ENCODE data around the gene NUTF2.
A peak's percentile ranks its signal among the peaks of the same experiment; 100 is the strongest.

Gene NUTF2

GRCh38 chr16:67885545-67885944 lies 38.8 kb downstream of the NUTF2 start:
- DNase-seq (ENCODE audit: extremely low read depth, low read depth): no peak
- no peak for TF ChIP-seq CTCF (IDR thresholded peaks at IDR 0.05; ENCODE audit: low read depth, low read length)

- no peak for TF ChIP-seq CTCF (IDR thresholded peaks at IDR 0.05; ENCODE audit: low read depth, low read length)
- DNase-seq (ENCODE audit: extremely low read depth, low read depth): no peak
Observed at GRCh38 chr16:67885976-67886375, 39.2 kb downstream of the NUTF2 start.

- no peak for DNase-seq (ENCODE audit: extremely low read depth, low read depth)
- TF ChIP-seq CTCF (IDR thresholded peaks at IDR 0.05; ENCODE audit: low read depth, low read length): no peak
Observed at GRCh38 chr16:67886387-67886786, 39.7 kb downstream of the NUTF2 start.

- TF ChIP-seq CTCF (IDR thresholded peaks at IDR 0.05; ENCODE audit: low read depth, low read length): no peak
- no peak for DNase-seq (ENCODE audit: extremely low read depth, low read depth)
Observed at GRCh38 chr16:67888331-67888730, 41.6 kb downstream of the NUTF2 start.

- no peak for DNase-seq (ENCODE audit: extremely low read depth, low read depth)
- no peak for TF ChIP-seq CTCF (IDR thresholded peaks at IDR 0.05; ENCODE audit: low read depth, low read length)
Observed at GRCh38 chr16:67892375-67892774, 45.6 kb downstream of the NUTF2 start.

- peak; percentile 75 for DNase-seq (ENCODE audit: extremely low read depth, low read depth)
Observed at GRCh38 chr16:67892899-67893742, 46.4 kb downstream of the NUTF2 start, which contains the start of gene PSKH1. Gene PSKH1 (plus strand): TSS chr16:67893254. CDS start chr16:67908750, 15,496 bp downstream.

More at GRCh38 chr16:67892899-67893742, 46.4 kb downstream of the NUTF2 start, which contains the start of gene PSKH1:
- no peak for TF ChIP-seq CTCF (IDR thresholded peaks at IDR 0.05; ENCODE audit: low read depth, low read length)
